BJ (cell line): ENCODE results near the gene FREM3. TPM values are rescaled to one million over a fixed set of nuclear protein-coding genes. Genes with fewer than 3 reads are reported as not detected.
"Not testable (repeated sequence)": the region's sequence is repeated elsewhere in the genome, so short reads cannot be mapped to it uniquely, and the experiment has no call there.

Source experiments
- CTCF ChIA-PET: fragments of 350-600 bp; formaldehyde crosslinking; extraction: SDS; loops from one replicate; lab custom pipeline; 2021; ENCODE audit warnings: antibody characterized with exemption, inconsistent platforms; lab: Yijun Ruan, JAX
- POLR2A ChIA-PET: fragments of 300-600 bp; sonication (Branson Sonifier 250); formaldehyde crosslinking; extraction: SDS; loops from one replicate; lab custom pipeline; 2021; ENCODE audit warnings: antibody characterized with exemption; lab: Charles Lee
- DNase-seq: peaks from one replicate; pipeline ENCODE4 v3.0.0-alpha.2; 2011; ENCODE audit warnings: low read depth
- H3K27me3 ChIP-seq: 2 replicates; pipeline ENCODE4 v1.6.0; 2011; ENCODE audit warnings: low read length; ENCODE audit not compliant: control insufficient read depth, insufficient read depth
- H3K36me3 ChIP-seq: 2 replicates; pipeline ENCODE4 v1.5.1; 2011; ENCODE audit warnings: low read length; ENCODE audit not compliant: control insufficient read depth, insufficient read depth
- H3K4me3 ChIP-seq: 2 replicates; pipeline ENCODE4 v1.5.1; 2011; ENCODE audit warnings: low read depth, mild to moderate bottlenecking, control low read depth, low read length
- CTCF ChIP-seq: IDR thresholded peaks from 2 replicates; pipeline ENCODE4 v1.5.1; 2011; ENCODE audit warnings: low read depth, mild to moderate bottlenecking, control low read depth, inconsistent platforms, low read length, moderate library complexity; ENCODE audit not compliant: insufficient read depth
- polyA plus RNA-seq: library from polyadenylated mRNA; depleted of rRNA; stranded (reverse); fragments of >200 nt; gene quantifications from 2 replicates; pipeline ENCODE4 v1.2.3, GENCODE V29; 2011

The FREM3 gene
- polyA plus RNA-seq, 1 experiment: not detected

DNA sequence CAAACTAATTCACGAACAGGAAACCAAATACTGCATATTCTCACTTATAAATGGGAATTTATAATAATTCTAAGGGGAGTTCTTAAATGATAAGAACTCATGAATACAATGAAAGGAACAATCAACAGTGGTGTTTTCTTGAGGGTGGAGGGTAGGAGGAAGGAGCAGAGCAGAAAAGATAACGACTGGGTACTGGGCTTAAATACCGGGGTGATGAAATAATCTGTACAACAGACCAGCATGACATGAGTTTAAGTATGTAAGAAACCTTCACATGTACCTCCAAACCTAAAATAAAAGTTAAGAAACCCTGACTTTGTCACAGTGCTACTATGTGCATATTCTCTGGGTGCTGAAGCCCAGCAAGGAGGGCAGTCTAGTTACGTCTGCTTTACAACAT lies 6.6 kb downstream of the FREM3 start:
- ChIA-PET POLR2A (no interaction called here), CTCF (no interaction called here)

DNA sequence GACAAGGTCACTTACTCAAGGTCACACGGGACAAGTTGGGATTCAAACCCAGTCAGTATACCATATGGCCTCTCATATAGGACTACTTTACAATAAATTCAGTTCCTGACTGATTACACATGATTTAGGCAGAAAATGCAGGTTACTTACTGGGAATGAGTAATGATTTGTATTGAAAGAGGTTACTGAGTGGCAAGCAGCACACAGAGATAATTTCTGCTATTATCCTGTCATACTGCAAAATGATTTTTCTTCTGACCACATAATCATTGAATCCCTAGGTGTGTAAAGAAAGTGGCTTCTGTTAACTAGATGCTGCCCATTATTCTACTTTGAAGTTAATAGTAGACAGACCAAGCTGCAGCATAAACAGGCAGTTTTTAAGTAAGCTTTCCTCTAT lies 8.2 kb downstream of the FREM3 start:
- DNase-seq: no peak
- H3K27me3 ChIP-seq: no peaks in the 10 kb centered on the region
- H3K4me3 ChIP-seq: no peak overlapping the region
- CTCF ChIA-PET: no interaction called here
- no peaks in the 10 kb centered on the region for H3K36me3 ChIP-seq
- no peak for TF ChIP-seq CTCF
- POLR2A ChIA-PET: no interaction called here

More for the DNA sequence above, 6.6 kb downstream of the FREM3 start:
- H3K27me3 ChIP-seq: peaks cover under 1% of the 10 kb centered on the region; the same call in 1 of the 2 replicates
- no peak overlapping the region for H3K4me3 ChIP-seq
- no peak for DNase-seq
- no peak for TF ChIP-seq CTCF
- H3K36me3 ChIP-seq: no peaks in the 10 kb centered on the region

DNA sequence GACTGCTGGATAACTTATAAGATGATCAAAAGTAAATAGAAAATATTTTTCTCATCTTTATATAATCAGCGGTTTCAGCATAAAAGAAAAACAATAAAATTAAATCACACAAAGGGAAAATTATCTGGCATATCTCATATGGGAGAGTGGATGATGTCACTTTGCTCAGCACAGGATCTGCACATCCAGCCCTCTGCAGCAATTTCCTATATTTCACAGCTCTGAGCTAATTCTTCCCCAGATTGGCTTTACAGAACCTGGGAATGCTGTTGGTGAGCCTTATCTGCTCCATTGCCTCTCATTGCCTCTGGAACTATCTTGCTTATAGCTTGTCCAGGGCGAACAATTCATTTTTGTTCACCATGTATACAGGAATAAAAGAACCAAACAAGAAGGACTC lies 21.0 kb downstream of the FREM3 start:
- CTCF ChIA-PET: no interaction called here
- no peak overlapping the region for H3K4me3 ChIP-seq
- H3K36me3 ChIP-seq: no peaks in the 10 kb centered on the region
- DNase-seq: no peak
- H3K27me3 ChIP-seq: no peaks in the 10 kb centered on the region
- no peak for TF ChIP-seq CTCF
- POLR2A ChIA-PET: no interaction called here

GRCh38 chr4:143673629-143674028 lies 26.8 kb downstream of the FREM3 start:
- CTCF ChIA-PET, DNase-seq, POLR2A ChIA-PET, H3K4me3 ChIP-seq, H3K27me3 ChIP-seq, H3K36me3 ChIP-seq: not testable (repeated sequence)

GRCh38 chr4:143668930-143669552 lies 31.4 kb downstream of the FREM3 start:
- Histone ChIP-seq H3K4me3 (no peak overlapping the region), H3K36me3 (no peaks in the 10 kb centered on the region), H3K27me3 (no peaks in the 10 kb centered on the region)
- no peak for TF ChIP-seq CTCF
- no peak for DNase-seq
- ChIA-PET POLR2A (no interaction called here), CTCF (no interaction called here)

- CTCF ChIA-PET: interaction anchor here (0.7 kb wide), 1 partner anchor 1659 kb away, joined by 3 read pairs; no protein-coding TSS in a partner anchor
Observed at GRCh38 chr4:143667461-143667860, 33.0 kb downstream of the FREM3 start.

More at GRCh38 chr4:143667461-143667860, 33.0 kb downstream of the FREM3 start:
- TF ChIP-seq CTCF: no peak
- Histone ChIP-seq H3K27me3 (no peaks in the 10 kb centered on the region), H3K36me3 (no peaks in the 10 kb centered on the region), H3K4me3 (no peak overlapping the region)
- DNase-seq: no peak
- POLR2A ChIA-PET: no interaction called here
